GM18868 (cell line): ENCODE results near the gene GPRIN3.
"Not testable (repeated sequence)": the region's sequence is repeated elsewhere in the genome, so short reads cannot be mapped to it uniquely, and the experiment has no call there.

Source experiments
- ATAC-seq: cut with Tn5 transposase; IDR thresholded peaks from one replicate; pipeline ENCODE4 v1.9.1; 2021; ENCODE audit warnings: mild to moderate bottlenecking, moderate library complexity; ENCODE audit not compliant: unreplicated experiment

The GPRIN3 gene

GRCh38 chr4:89221167-89221867, 86.3 kb downstream of the GPRIN3 start:
- no peak for ATAC-seq

DNA sequence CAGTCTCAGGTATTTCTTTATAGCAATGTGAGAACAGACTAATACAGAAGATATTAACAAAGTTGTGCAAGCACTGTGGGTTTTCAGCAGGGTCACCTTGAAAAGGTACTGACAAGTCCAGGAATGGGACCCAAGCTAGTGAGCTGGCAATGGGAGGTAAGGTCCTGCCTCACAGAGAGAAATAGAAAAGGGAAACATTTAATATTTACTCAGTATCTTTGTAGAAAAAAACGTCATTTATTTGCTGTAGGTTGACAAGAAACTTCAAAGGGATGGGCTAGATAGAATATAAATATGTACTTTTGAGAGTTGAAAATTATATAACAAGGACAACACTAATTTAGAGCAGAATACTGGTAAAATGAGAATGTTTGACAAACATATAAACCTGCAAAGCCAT, 89.0 kb downstream of the GPRIN3 start:
- no peak for ATAC-seq

DNA sequence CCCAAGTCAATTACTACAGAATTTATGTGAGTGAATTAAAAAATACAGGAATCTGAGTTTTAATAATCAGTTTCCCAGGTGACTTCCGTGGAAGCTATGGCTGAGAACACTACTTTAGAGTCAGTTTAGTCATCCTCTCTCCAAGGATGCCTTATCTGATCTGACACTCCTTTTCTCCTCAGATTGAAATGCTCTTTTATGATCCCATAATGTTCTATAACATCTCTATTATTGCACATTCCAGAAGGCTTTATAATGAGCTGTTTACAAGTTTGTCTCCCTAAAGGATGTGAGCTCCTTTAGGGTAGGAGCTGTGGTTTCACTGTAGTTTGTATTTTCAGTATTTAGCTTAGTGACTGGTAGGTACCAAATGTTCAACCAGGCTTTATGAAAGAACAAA, 90.0 kb downstream of the GPRIN3 start:
- ATAC-seq: no peak

DNA sequence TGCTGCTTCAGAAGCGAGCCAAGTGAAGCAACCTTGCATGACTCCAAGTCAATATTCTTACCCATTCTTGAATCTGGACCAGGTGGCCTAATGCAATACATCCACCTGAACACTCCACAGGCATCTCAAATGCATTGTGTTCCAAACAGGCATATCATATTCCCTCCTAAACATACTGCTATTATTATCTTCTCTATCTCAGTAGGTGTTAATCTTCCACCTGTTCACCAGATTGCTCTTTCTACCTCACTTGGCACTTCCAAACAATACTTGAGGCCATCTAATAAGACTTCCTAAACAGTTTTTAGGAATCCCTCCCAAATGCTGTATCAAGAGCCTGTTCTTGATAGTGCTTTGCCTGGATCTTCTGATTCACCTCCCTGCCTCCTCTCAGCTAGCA, 90.7 kb downstream of the GPRIN3 start:
- ATAC-seq: no peak

GRCh38 chr4:89216422-89216821, 91.2 kb downstream of the GPRIN3 start:
- ATAC-seq: no peak

DNA sequence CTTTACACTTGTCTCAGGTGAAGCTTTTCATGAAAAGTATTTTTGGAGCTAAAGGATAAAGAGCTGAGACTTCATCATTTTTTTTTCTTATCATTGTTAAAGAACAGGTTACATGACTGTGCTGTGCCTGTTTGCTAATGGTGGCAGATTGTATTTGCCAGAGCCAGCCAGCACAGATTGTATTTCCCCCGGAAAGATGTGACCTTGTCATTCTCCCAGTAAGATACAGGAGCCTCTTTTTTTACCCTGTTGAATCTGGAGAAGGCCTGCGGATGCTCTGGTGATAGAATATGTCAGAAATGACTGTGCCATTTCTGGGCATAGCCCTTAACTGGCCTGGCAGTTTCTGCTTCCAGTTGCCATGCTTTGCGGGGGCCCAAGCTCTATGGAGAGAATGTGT, 91.9 kb downstream of the GPRIN3 start:
- ATAC-seq: no peak

- ATAC-seq: no peak
These were observed 93.3 kb downstream of the GPRIN3 start for GRCh38 chr4:89214308-89214707.

DNA sequence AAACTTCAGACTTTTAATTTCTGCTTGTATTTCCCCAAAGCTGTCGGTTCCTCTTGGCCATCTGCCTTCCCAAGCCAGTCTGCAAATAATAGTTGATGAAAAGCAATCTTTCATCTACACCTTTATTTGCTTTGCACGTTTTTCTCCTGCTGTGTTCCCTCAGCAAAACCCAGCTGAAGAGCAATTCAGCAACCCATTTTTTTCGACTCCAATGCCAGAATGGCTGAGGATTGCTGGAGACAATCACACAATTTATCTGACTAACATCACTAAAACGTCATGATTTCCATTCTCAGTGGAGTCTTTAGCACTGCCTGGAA, 94.3 kb downstream of the GPRIN3 start:
- no peak for ATAC-seq

GRCh38 chr4:89212666-89213381, 94.8 kb downstream of the GPRIN3 start:
- no peak for ATAC-seq

GRCh38 chr4:89204624-89205023, 103.0 kb downstream of the GPRIN3 start:
- no peak for ATAC-seq

- ATAC-seq: no peak
These were observed 103.7 kb downstream of the GPRIN3 start for GRCh38 chr4:89203902-89204301.

GRCh38 chr4:89199394-89199793, 108.2 kb downstream of the GPRIN3 start:
- not testable (repeated sequence) for ATAC-seq

DNA sequence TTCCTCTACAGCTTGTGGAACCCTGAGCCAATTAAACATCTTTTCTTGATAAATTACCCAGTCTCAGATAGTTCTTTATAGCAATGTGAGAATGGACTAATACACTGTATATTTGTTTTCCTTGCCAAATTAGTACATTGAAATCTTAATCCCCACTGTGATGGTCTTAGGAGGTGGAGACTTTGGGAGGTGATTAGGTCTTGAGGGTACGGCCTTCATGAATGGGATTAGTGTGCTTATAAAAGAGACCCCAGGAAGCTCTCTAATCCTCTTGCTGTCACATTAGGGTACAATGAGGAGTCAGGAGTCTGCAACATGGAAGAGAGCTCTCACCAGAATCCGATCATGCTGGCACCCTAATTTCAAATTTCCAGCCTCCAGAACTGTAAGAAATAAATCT, 109.7 kb downstream of the GPRIN3 start:
- ATAC-seq: no peak

GRCh38 chr4:89196745-89197144, 110.9 kb downstream of the GPRIN3 start:
- no peak for ATAC-seq

DNA sequence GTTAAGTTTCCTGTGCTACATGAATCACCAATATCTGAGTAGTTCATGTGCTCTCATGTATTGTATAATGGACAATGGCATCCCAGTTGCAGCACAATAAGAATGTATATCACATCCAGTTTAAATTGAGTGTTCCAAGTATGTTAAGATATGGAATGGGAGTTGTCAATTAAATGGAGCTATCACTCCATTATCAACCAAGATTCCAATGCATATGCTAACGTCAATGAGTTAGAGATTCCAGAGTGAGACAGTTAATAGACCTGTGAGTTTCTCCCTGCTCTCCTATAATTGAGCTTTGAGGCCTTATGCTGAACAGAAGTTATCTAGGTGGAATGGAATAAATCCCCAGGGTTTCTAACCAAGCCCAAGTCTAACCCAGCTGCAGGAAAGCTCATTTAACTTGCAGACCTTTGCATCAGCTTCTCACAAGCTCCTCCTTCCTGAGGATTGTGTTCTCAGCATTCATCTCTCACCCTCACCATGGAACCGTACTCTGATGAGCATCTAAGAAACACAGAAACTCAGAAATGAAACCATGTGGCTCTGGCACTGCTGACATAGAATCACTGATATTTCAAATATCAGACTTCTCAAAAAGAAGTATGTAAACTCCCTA, 111.4 kb downstream of the GPRIN3 start:
- ATAC-seq: no peak

- no peak for ATAC-seq
These were observed 113.8 kb downstream of the GPRIN3 start for GRCh38 chr4:89193843-89194242.
